IPS-11a (cell line): ENCODE data around the gene SLC6A3.
A peak's percentile ranks its signal among the peaks of the same experiment; 100 is the strongest.

Experiments
- H3K4me3 ChIP-seq: one replicate; pipeline ENCODE4 v1.5.1; 2013; ENCODE audit warnings: low read depth, low read length, control low read depth

SLC6A3 gene

GRCh38 chr5:1445313-1445688, at the start of gene SLC6A3:
SLC6A3 (minus strand) TSS chr5:1445440; CDS start chr5:1443197, 2,243 bp downstream.
- H3K4me3 ChIP-seq: peak within 1 kb of the TSS; percentile 41

- no peak overlapping the region for H3K4me3 ChIP-seq
Observed at GRCh38 chr5:1493941-1494340, 48.7 kb upstream of the SLC6A3 start.

- no peak overlapping the region for H3K4me3 ChIP-seq
Observed at GRCh38 chr5:1493413-1493812, 48.2 kb upstream of the SLC6A3 start.

GRCh38 chr5:1492757-1493156, 47.5 kb upstream of the SLC6A3 start:
- H3K4me3 ChIP-seq: no peak overlapping the region

DNA sequence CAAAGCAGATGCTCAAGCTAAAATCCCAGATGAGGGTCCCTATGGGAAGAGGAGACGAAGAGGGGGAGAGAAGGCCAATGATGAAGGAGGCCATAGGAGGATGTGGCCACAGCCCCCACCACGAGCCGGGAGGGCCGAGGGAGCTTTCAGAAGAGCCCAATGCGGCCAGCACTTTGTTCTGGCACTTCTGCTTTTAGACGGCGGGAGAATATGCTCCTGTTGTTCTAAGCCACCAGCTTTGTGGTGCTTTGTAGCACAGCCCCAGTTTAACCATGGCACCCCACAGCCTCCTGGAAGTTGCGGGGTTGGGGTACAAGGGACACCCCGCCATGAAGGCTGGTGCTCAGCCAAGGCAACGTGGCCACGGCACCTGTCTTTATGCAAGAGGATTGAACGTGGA, 45.1 kb upstream of the SLC6A3 start:
- no peak overlapping the region for H3K4me3 ChIP-seq

DNA sequence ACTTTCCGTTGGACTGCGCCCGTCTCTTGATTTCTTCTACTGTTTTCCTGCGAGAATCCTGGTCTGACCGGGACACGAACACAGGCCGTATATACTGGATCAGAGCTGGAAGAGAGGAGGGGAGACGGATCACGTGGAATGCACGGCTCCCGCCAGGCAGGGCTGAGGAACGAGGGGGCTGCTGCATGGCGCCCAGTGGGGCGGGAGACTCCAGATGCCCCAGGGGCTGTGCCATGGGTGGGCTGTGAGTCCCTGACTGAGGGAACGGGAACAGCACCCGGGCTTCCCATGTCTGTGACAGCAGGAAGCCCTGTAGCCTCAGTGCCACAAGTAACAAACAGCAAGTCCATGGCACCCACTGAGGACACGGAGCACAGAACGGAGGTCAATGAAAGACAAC, 44.5 kb upstream of the SLC6A3 start:
- no peak overlapping the region for H3K4me3 ChIP-seq

DNA sequence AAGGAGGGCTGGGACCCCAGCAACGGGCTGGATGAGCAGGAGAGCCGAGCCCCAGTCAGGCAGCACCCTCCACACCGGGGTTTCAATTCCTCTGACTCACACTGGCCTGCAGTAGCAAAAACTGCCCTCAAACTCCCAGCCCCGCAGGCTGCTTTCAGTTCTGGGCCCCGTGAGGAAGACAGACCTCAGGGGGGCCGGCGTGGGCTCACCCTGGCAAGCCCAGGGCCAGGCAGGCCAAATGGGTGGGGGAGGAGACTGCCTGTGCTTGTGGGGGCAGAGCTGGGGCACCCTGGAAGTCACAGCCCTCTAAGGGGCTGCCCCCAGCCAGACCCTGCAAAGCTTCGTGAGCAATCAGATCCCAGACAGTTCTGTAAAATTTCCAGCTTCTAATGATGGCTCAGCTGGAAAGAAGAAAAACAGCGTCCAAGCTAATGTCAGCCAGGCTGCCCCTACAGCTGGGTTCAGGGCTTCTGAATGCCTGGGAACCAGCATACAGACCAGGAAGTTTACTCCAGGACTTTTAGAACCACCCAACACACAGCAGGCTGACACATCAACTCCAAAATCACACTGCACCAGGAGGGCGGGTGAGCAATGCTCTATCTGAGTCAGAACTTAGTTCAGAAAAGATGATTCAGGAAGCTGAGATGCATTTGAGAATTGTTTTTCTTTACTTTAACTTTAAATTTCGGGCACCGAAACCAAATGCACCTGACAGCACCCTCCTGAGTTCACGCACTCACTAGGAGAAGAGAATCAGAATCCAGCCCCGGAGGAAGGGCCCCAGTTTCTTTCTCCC, 43.8 kb upstream of the SLC6A3 start:
- no peak overlapping the region for H3K4me3 ChIP-seq

DNA sequence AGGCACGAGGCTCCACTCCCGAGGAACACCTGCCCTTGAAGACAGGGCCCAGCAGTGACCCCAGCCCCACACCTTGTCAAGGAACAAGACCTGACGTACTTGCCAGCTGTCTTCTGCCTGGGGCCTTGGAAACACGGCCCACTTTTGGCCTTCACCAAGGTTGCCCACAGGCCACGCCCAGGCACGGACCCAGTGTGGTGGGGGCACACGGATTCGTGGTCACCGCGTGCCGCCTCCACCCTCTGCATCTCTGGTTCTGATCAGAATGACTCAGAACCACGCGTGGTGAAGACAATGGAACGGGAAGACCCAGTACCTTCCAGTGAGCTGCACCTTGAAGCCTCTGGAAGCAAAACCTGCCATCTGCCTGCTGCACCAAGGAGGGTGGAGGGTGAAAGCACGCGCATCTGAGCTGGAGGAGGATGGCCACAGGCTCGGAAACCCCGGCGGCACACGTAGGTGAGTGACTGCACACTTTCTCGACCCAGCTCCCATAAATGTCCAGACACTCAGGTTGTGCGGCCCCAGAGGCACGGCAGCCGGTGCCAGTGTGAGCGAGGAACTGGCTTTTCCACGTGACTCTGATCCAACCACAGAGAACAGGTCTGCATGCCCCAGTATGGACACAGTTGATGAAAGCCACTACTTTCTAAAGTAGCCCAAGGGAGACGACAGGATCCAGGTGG, 42.0 kb upstream of the SLC6A3 start:
- no peak overlapping the region for H3K4me3 ChIP-seq

DNA sequence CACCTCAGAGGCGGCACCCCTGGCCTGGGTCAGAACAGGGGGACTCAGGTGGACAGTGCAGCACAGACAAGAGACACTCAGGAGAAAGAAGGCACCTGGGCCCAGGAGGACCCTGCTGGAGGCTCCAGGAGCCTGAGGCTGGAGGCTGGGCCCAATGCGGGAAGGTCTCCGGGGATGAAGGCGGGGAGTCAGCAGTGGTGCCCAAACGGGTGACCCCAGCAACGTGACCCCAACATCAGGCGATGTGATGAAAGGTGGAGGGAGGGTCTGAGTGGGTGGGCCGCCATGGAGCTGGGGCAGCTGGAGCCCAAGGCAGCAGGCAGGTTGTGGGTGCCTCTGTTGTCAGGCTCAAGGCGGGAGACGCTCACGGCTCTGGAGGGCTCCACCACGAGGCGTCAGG, 41.0 kb upstream of the SLC6A3 start:
- no peak overlapping the region for H3K4me3 ChIP-seq

GRCh38 chr5:1485579-1486118, 40.4 kb upstream of the SLC6A3 start:
- no peak overlapping the region for H3K4me3 ChIP-seq

DNA sequence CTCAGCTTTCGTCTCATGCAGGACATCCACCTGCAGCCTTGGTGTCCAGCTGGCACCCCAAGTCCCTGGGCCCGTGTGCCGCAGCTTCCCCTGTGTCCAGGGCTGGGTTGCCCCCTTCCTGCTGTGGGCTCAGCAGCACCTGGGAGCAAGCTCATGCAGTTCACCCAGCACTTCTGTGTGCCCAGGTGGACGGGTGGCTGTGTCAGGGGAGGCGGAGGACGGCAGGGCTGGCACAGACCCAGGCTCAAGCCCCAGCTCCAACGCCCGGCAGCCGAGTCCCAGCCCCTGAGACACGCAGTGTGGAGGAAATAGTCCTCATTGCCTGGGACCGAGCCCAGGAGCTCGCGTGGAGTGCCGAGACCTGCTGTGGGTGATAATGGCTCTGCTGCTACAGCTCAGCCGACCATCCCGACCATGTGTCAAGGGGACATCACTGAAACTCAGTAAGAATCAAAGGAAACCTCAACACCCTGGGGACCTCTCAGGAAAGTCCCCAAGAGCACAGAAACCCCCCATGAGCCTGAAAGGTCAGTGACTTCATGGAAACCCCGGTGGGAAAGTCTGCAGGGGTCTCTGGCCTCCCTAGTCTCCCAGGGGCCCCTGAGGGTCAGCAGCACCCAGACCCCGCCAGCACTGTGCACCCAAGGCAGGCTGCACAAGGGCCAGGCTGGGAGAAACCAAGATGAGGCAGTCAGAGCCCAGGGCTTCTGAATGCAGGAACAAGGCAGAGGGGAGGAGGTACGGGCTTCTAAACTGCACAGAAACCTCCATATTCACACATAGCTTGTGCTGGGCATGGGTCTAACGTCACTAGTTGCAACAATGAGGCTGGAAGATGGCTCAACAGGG, 39.7 kb upstream of the SLC6A3 start:
- H3K4me3 ChIP-seq: no peak overlapping the region

DNA sequence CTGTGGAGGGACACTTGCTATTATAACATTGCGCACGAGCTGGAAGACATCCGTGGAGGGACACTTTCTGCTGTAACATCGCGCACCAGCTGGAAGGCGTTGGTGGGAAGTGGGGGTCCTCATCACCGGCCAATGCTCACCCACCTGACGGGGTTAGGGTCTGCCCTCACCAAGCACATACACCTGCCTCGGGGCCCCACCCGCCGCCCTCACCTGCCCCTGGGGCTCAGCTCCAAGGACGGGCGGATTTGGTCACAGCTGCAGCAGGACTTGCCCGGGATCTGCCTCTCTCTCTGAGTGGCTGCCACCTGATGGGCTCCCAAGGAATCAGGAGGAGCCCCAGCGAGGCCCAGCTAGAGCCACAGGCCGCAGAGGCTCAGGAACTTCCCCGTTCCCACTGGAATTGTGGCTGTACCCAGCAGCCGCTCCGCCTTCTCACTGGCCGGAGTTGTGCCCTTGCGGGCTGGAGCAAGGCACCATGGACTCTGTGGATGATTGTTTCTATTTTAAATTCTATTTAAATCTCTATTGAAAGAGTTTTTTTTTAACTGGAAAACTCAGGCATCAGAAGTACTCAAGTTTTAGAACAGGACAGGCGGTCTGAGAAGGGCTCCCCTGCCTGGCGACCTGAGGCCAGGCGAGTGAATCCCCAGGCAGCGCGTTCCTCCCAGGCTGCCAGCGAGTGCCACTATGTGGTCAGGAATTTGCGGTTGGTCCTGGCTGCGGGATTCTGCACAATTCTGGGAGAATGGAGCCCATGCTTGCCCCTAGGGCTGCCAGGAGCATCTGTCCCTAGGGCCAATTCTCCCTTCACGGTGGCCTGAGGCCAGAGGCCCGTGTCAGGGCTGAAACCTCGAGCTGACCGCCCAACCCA, 38.9 kb upstream of the SLC6A3 start:
- H3K4me3 ChIP-seq: no peak overlapping the region

DNA sequence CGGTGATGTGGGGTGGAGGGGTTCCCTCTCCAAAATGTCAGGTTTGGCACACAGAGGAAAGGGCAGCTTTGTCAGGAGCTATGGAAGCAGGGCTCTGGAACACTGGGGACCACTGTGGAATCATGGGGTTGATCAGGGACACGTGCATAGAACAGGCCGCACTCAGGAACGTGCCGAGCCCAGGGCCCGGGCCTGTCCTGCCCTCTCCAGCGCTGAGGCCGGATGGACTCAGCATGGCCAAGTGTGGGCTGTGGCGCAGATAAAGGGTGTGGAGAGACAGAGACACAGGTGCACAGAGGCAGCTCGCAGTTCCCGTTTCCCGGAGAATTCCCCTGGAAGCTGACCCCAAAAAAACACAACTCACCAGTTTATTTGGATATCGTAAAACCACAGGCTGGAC, 37.8 kb upstream of the SLC6A3 start:
- H3K4me3 ChIP-seq: no peak overlapping the region

GRCh38 chr5:1481959-1482331, 36.7 kb upstream of the SLC6A3 start:
- H3K4me3 ChIP-seq: no peak overlapping the region

DNA sequence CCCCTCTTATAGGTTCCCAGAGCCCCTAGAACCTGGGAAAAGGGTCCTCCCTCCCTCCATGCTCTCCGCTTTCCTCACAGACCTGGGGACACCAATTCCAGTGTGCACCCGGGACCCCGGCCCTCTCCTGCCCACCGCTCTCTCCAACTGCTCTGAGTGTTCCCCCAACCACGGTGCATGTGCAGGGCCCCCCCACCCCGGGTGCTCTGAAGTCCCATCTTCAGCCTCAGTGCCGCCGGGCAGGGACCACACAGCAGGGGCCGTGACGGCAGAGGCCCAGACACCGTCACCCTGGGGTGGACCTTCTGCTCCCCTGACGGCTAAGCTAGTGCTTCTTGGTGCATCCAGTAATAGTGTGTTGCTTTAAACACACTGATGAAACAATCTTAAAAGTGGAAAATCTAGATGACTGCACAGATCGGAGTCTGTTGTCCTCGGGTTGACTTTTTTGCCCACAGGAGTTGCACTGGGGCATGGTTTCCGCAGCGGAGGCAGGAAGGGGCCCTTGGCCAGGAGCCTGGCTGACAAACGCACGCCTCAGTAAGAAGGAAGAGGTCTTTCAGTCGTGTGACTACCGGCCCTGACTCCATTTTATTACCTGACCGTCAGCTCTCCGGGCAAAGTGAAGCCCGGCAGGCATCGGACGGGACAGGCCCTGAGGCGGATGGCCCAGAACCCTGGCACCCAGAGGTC, 36.2 kb upstream of the SLC6A3 start:
- H3K4me3 ChIP-seq: no peak overlapping the region

DNA sequence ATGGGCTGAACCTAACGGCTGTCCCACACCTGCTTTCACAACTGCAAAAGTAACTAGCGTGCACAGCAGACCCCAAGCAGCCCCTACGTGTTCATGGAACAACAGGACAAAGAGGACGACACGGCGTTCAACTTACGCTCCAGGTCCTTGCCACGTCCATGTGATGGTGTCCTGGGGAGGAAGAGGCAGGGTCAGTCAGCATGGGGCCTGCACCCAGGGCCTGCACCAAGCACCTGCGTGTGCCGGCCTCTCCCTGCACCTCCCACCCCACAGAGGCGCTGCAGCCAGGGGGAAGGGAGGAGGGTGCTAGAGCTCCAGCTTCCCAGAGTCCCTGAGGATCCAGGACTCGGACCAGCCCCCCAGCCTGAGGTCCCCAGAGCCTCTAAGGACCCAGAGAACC, 35.6 kb upstream of the SLC6A3 start:
- no peak overlapping the region for H3K4me3 ChIP-seq

- no peak overlapping the region for H3K4me3 ChIP-seq
Observed at GRCh38 chr5:1480217-1480616, 35.0 kb upstream of the SLC6A3 start.

GRCh38 chr5:1479581-1480188, 34.4 kb upstream of the SLC6A3 start:
- no peak overlapping the region for H3K4me3 ChIP-seq

DNA sequence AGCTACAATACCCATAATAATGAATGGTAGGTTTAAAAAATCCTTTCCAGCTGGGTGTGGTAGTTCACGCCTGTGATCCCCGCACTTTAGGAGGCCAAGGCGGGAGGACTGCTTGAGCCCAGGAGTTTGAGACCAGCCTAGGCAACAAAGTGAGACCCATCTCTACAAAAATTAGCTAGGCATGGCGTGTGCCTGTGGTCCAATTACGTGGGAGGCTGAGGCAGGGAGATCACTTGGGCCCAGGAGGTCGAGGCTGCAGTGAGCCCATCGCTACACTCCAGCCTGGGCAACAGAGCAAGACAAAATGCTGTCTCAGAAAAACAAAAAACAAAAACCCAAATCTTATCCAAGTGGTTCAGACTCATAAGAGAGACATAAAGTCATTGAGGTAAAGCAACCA, 33.8 kb upstream of the SLC6A3 start:
- no peak overlapping the region for H3K4me3 ChIP-seq
